Measurements from ENCODE around the gene RSAD2. TPM values are rescaled to one million over a fixed set of nuclear protein-coding genes. Genes with fewer than 3 reads are reported as not detected.

The RSAD2 gene
- polyA plus RNA-seq, 1 donor from 2014 or later = 1.2 TPM

DNA sequence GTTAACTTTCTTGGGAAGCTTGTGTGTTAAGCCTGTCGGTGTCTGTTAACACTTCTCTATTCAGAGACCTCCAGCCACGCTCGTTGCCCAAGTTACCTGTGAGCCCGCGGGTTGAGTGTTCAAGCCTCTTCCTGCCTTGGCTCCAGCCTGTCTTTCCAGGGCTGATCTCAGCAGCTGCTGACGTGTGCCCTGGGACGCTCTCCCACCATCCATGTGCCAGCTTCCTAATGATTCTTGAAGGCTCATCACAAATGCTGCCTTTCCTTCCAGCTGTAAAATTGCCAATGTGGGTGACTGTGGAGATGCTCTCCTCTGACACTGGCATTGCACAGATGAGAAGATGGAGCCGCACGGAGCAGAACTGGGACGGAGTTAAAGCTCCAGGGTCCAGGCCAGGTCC, 45.7 kb downstream of the RSAD2 start:
- no peak overlapping the region for H3K4me3 ChIP-seq (ENCODE audit: low read length)
- no peaks in the 10 kb centered on the region for H4K20me1 ChIP-seq (ENCODE audit: insufficient read depth)
- H3K36me3 ChIP-seq (ENCODE audit: insufficient read depth, low read length) = no peaks in the 10 kb centered on the region
- H3K4me2 ChIP-seq (ENCODE audit: low read length) = no peak overlapping the region
- H3K79me2 ChIP-seq (replicated peaks; ENCODE audit: insufficient read depth, low read length) = peaks cover 60% of the 10 kb centered on the region
- H3K27ac ChIP-seq (ENCODE audit: low read length) = no peak overlapping the region
- TF ChIP-seq EP300 (conservative IDR thresholded peaks at IDR 0.05; ENCODE audit: poor library complexity, severe bottlenecking) (no peak), TAF1 (IDR thresholded peaks at IDR 0.05; ENCODE audit: low read depth) (no peak), EZH2 (IDR thresholded peaks at IDR 0.05; ENCODE audit: borderline replicate concordance, insufficient read depth, low read length, poor library complexity, severe bottlenecking) (no peak), MXI1 (conservative IDR thresholded peaks at IDR 0.05; ENCODE audit: poor library complexity, severe bottlenecking) (no peak), SMC3 (conservative IDR thresholded peaks at IDR 0.05; ENCODE audit: poor library complexity) (no peak), RAD21 (conservative IDR thresholded peaks at IDR 0.05) (no peak), POLR2AphosphoS5 (IDR thresholded peaks at IDR 0.05) (no peak), REST (IDR thresholded peaks at IDR 0.05; ENCODE audit: borderline replicate concordance) (no peak)
- TF ChIP-seq, protein P1, sequence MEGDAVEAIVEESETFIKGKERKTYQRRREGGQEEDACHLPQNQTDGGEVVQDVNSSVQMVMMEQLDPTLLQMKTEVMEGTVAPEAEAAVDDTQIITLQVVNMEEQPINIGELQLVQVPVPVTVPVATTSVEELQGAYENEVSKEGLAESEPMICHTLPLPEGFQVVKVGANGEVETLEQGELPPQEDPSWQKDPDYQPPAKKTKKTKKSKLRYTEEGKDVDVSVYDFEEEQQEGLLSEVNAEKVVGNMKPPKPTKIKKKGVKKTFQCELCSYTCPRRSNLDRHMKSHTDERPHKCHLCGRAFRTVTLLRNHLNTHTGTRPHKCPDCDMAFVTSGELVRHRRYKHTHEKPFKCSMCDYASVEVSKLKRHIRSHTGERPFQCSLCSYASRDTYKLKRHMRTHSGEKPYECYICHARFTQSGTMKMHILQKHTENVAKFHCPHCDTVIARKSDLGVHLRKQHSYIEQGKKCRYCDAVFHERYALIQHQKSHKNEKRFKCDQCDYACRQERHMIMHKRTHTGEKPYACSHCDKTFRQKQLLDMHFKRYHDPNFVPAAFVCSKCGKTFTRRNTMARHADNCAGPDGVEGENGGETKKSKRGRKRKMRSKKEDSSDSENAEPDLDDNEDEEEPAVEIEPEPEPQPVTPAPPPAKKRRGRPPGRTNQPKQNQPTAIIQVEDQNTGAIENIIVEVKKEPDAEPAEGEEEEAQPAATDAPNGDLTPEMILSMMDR (IDR thresholded peaks at IDR 0.05; ENCODE audit: poor library complexity, severe bottlenecking) = no peak
- H3K27me3 ChIP-seq (ENCODE audit: insufficient read depth, low read depth, low read length) = no peaks in the 10 kb centered on the region
- no peak overlapping the region for H2AFZ ChIP-seq (ENCODE audit: low read depth, low read length)
- no peaks in the 10 kb centered on the region for H3K9me3 ChIP-seq (ENCODE audit: low read length)
- H3F3A ChIP-seq (ENCODE audit: insufficient read depth, low read length, poor library complexity, severe bottlenecking) = no peaks in the 10 kb centered on the region
- no peak overlapping the region for H3K9ac ChIP-seq (ENCODE audit: low read length)
- H3K9me2 ChIP-seq (ENCODE audit: insufficient read depth, low read length) = no peaks in the 10 kb centered on the region

GRCh38 chr2:6924101-6924923, 46.7 kb downstream of the RSAD2 start:
- H3K4me3 ChIP-seq (ENCODE audit: low read length) = no peak overlapping the region

More at GRCh38 chr2:6924101-6924923, 46.7 kb downstream of the RSAD2 start:
- H3K79me2 ChIP-seq (replicated peaks; ENCODE audit: insufficient read depth, low read length) = peaks cover 60% of the 10 kb centered on the region
- H3K9me2 ChIP-seq (ENCODE audit: insufficient read depth, low read length) = no peaks in the 10 kb centered on the region
- no peaks in the 10 kb centered on the region for H3K36me3 ChIP-seq (ENCODE audit: insufficient read depth, low read length)
- no peak overlapping the region for H2AFZ ChIP-seq (ENCODE audit: low read depth, low read length)
- H3K4me2 ChIP-seq (ENCODE audit: low read length) = no peak overlapping the region
- H3K9ac ChIP-seq (ENCODE audit: low read length) = no peak overlapping the region
- no peak overlapping the region for H3K27ac ChIP-seq (ENCODE audit: low read length)
- H3K27me3 ChIP-seq (ENCODE audit: insufficient read depth, low read depth, low read length) = no peaks in the 10 kb centered on the region
- TF ChIP-seq TAF1 (IDR thresholded peaks at IDR 0.05; ENCODE audit: low read depth) (no peak), SMC3 (conservative IDR thresholded peaks at IDR 0.05; ENCODE audit: poor library complexity) (no peak), POLR2AphosphoS5 (IDR thresholded peaks at IDR 0.05) (no peak), EP300 (conservative IDR thresholded peaks at IDR 0.05; ENCODE audit: poor library complexity, severe bottlenecking) (no peak), MXI1 (conservative IDR thresholded peaks at IDR 0.05; ENCODE audit: poor library complexity, severe bottlenecking) (no peak), REST (IDR thresholded peaks at IDR 0.05; ENCODE audit: borderline replicate concordance) (no peak), EZH2 (IDR thresholded peaks at IDR 0.05; ENCODE audit: borderline replicate concordance, insufficient read depth, low read length, poor library complexity, severe bottlenecking) (no peak), RAD21 (conservative IDR thresholded peaks at IDR 0.05) (no peak)
- TF ChIP-seq, protein P1 (IDR thresholded peaks at IDR 0.05; ENCODE audit: poor library complexity, severe bottlenecking) = no peak
- no peaks in the 10 kb centered on the region for H3K9me3 ChIP-seq (ENCODE audit: low read length)
- no peaks in the 10 kb centered on the region for H3F3A ChIP-seq (ENCODE audit: insufficient read depth, low read length, poor library complexity, severe bottlenecking)
- H4K20me1 ChIP-seq (ENCODE audit: insufficient read depth) = no peaks in the 10 kb centered on the region

Data from neural cell (in vitro differentiated cells).